GM12878 (cell line): ENCODE measurements around the gene SMG6. TPM values are rescaled to one million over a fixed set of nuclear protein-coding genes. Genes with fewer than 3 reads are reported as not detected.

Source experiments
- ATAC-seq: fragments of 200-7000 bp; cut with Tn5 transposase; 3 replicates; pipeline ENCODE4 v1.9.1; 2020; ENCODE audit warnings: mild to moderate bottlenecking, moderate library complexity
- BruUV-seq: library from RNA; stranded (reverse); fragments of 400-500 nt; replicated peaks from 2 replicates; lab custom pipeline; 2021; lab: Mats Ljungman, UMichigan
- CTCF ChIA-PET: fragments of 300-600 bp; sonication (Branson Sonifier 250); formaldehyde crosslinking; extraction: SDS; loops from one replicate; lab custom pipeline; 2021; ENCODE audit warnings: inconsistent platforms; lab: Yijun Ruan, JAX
- POLR2A ChIA-PET: fragments of 350-600 bp; formaldehyde crosslinking; extraction: SDS; loops from one replicate; lab custom pipeline; 2021; ENCODE audit warnings: inconsistent platforms; lab: Charles Lee
- RAD21 ChIA-PET: fragments of 300-600 bp; sonication (Branson Sonifier 250); formaldehyde crosslinking; loops from one replicate; lab custom pipeline; 2023; ENCODE audit warnings: antibody characterized with exemption; ENCODE audit not compliant: unreplicated experiment; lab: Charles Lee
- SMC1A ChIA-PET: fragments of 300-600 bp; sonication (Branson Sonifier 250); formaldehyde crosslinking; loops from one replicate; lab custom pipeline; 2023; ENCODE audit not compliant: unreplicated experiment, uncharacterized antibody; lab: Charles Lee
- DNase-seq: peaks from one replicate; pipeline ENCODE4 v3.0.0-alpha.2; 2011; ENCODE audit warnings: low read depth, low spot score
- FAIRE-seq: peaks from 3 replicates; lab custom pipeline; 2011; peaks lifted over from hg19 to GRCh38; lab: Jason Lieb, UNC
- H2AFZ ChIP-seq: 2 replicates; pipeline ENCODE4 v1.6.0; 2011; ENCODE audit warnings: low read depth, low read length, control low read depth; ENCODE audit not compliant: control insufficient read depth
- H3K27ac ChIP-seq: 2 replicates; pipeline ENCODE4 v1.5.1; 2011; ENCODE audit warnings: control low read depth; ENCODE audit not compliant: control insufficient read depth, insufficient read depth
- H3K27me3 ChIP-seq, 2 experiments: replicated peaks in 1 of 2; 2 replicates each; pipeline versions ENCODE4 v1.6.0 to v1.6.1; 2011; ENCODE audit warnings: low read length in 1 of 2; ENCODE audit not compliant: control insufficient read depth in 2 of 2, insufficient read depth in 2 of 2
- H3K36me3 ChIP-seq, 2 experiments: 2 replicates each; pipeline ENCODE4 v1.5.1; 2011; ENCODE audit warnings: low read length in 1 of 2; ENCODE audit not compliant: control insufficient read depth in 2 of 2, insufficient read depth in 2 of 2
- H3K4me1 ChIP-seq: 2 replicates; pipeline ENCODE4 v1.6.1; 2011; ENCODE audit warnings: mild to moderate bottlenecking, low read length, moderate library complexity, mixed read lengths; ENCODE audit not compliant: control insufficient read depth, insufficient read depth
- H3K4me2 ChIP-seq: 2 replicates; pipeline ENCODE4 v1.6.0; 2011; ENCODE audit warnings: control low read depth; ENCODE audit not compliant: control insufficient read depth, insufficient read depth
- H3K4me3 ChIP-seq: fragments of 200-600 bp; sonication (generic); 2 replicates; pipeline ENCODE4 v1.5.1; 2016
- H3K79me2 ChIP-seq: 2 replicates; pipeline ENCODE4 v1.6.0; 2011; ENCODE audit warnings: low read length; ENCODE audit not compliant: control insufficient read depth, insufficient read depth
- H3K9ac ChIP-seq: 2 replicates; pipeline ENCODE4 v1.8.0; 2011; ENCODE audit warnings: low read length, control low read depth, mixed read lengths; ENCODE audit not compliant: control insufficient read depth, insufficient read depth
- H3K9me3 ChIP-seq: replicated peaks from 3 replicates; pipeline ENCODE4 v1.5.1; 2011; ENCODE audit warnings: mild to moderate bottlenecking, low read length; ENCODE audit not compliant: control insufficient read depth, insufficient read depth
- H4K20me1 ChIP-seq: 2 replicates; pipeline ENCODE4 v1.6.0; 2011; ENCODE audit not compliant: control insufficient read depth, insufficient read depth
- ATF3 ChIP-seq: IDR thresholded peaks from 2 replicates; pipeline ENCODE4 v1.6.1; 2011; ENCODE audit warnings: low read depth, mild to moderate bottlenecking, low read length, moderate library complexity, borderline replicate concordance; ENCODE audit errors: extremely low read depth
- DPF2 ChIP-seq: fragments of 450-650 bp; IDR thresholded peaks from 2 replicates; pipeline ENCODE4 v1.6.1; 2017; ENCODE audit warnings: mild to moderate bottlenecking
- E2F8 ChIP-seq: fragments of 450-650 bp; IDR thresholded peaks from 2 replicates; pipeline ENCODE4 v1.6.1; 2018; ENCODE audit warnings: mild to moderate bottlenecking, low read depth, moderate library complexity; ENCODE audit not compliant: partially characterized antibody
- EED ChIP-seq: sonication (generic); IDR thresholded peaks from 2 replicates; pipeline ENCODE4 v1.6.1; 2016; ENCODE audit warnings: antibody characterized with exemption, low read depth
- LARP7 ChIP-seq: fragments of 450-650 bp; IDR thresholded peaks from 2 replicates; pipeline ENCODE4 v1.6.1; 2017; ENCODE audit warnings: mild to moderate bottlenecking
- MYB ChIP-seq: fragments of 150-350 bp; IDR thresholded peaks from 2 replicates; pipeline ENCODE4 v1.6.1; 2014; ENCODE audit warnings: mild to moderate bottlenecking, low read depth, low read length, borderline replicate concordance
- NBN ChIP-seq: fragments of 450-650 bp; IDR thresholded peaks from 2 replicates; pipeline ENCODE4 v1.6.1; 2016
- NFYA ChIP-seq: IDR thresholded peaks from 2 replicates; pipeline ENCODE4 v1.6.1; 2011; ENCODE audit warnings: low read depth, mild to moderate bottlenecking, low read length, improper control_type of control experiment, borderline replicate concordance
- NR2C2 ChIP-seq: IDR thresholded peaks from 2 replicates; pipeline ENCODE4 v1.6.1; 2011; ENCODE audit warnings: borderline replicate concordance, low read depth; ENCODE audit not compliant: control insufficient read depth, insufficient read length
- RAD21 ChIP-seq: IDR thresholded peaks from 2 replicates; pipeline ENCODE4 v1.6.1; 2011; ENCODE audit warnings: mild to moderate bottlenecking, low read depth, low read length, moderate library complexity; ENCODE audit not compliant: insufficient read depth
- SMARCA5 ChIP-seq: fragments of 450-650 bp; IDR thresholded peaks from 2 replicates; pipeline ENCODE4 v1.6.1; 2017; ENCODE audit warnings: mild to moderate bottlenecking
- STAT3 ChIP-seq: IDR thresholded peaks from 2 replicates; pipeline ENCODE4 v1.6.1; 2011; ENCODE audit warnings: low read depth, low read length, improper control_type of control experiment
- SUPT20H ChIP-seq: IDR thresholded peaks from 2 replicates; pipeline ENCODE4 v1.6.1; 2011; ENCODE audit warnings: low read depth, mild to moderate bottlenecking, low read length, moderate library complexity, borderline replicate concordance; ENCODE audit not compliant: control insufficient read depth
- SUZ12 ChIP-seq: fragments of 200-600 bp; sonication (generic); IDR thresholded peaks from one replicate; pipeline ENCODE4 v1.6.1; 2018; ENCODE audit warnings: antibody characterized with exemption, mild to moderate bottlenecking; ENCODE audit not compliant: unreplicated experiment
- WGBS: methylation state at CpG from one replicate; pipeline ENCODE4 v1.1.6; 2016; ENCODE audit warnings: low lambda C conversion rate; ENCODE audit not compliant: insufficient replicate concordance, insufficient coverage; ENCODE audit errors: missing lambda C conversion rate; 5-methylcytosine and 5-hydroxymethylcytosine counted together
- in situ Hi-C: fragments of 300-500 bp; cut with MboI; formaldehyde crosslinking; loops from 9 replicates; pipeline ENCODE4 v1.14.3; 2018; ENCODE audit warnings: mixed read lengths
- intact Hi-C: fragments of 100-400 bp; cut with micrococcal nuclease; formaldehyde crosslinking; loops from one replicate; pipeline ENCODE4 v1.14.2; 2022; ENCODE audit not compliant: unreplicated experiment
- polyA plus RNA-seq, 11 experiments: library from polyadenylated mRNA; depleted of rRNA in 4 of 11; unstranded in 6 of 11; stranded (reverse) in 5 of 11; fragments of >200 nt; fragmentation: Nextera tagmentation in 4 of 11; fragmentation: Illumina TruSeq in 1 of 11; extraction: Ambion mirVana in 4 of 11; extraction: Trizol in 1 of 11; gene quantifications; 1 replicate in 1 of 11; 2 replicates in 10 of 11; pipeline versions ENCODE4 v1.2.1 to v1.2.3, GENCODE V29; 2011 to 2016; ENCODE audit warnings: inconsistent platforms in 2 of 11, missing spikeins in 2 of 11, low read depth in 1 of 11
- total RNA-seq, 4 experiments: library from RNA; depleted of rRNA in 3 of 4; stranded (reverse); fragments of >200 nt in 3 of 4; fragmentation: Illumina TruSeq in 1 of 4; extraction: Trizol in 1 of 4; gene quantifications; 2 replicates each; pipeline versions ENCODE4 v1.2.1 to v1.2.3, GENCODE V29; 2013 to 2021

The SMG6 gene
- total and polyA plus RNA-seq, 10 of the 15 experiments (the other 5 are each of a cell fraction or from before 2014, with no cell fraction given), result 0.58 to 28.7 (median 15.7) TPM

DNA sequence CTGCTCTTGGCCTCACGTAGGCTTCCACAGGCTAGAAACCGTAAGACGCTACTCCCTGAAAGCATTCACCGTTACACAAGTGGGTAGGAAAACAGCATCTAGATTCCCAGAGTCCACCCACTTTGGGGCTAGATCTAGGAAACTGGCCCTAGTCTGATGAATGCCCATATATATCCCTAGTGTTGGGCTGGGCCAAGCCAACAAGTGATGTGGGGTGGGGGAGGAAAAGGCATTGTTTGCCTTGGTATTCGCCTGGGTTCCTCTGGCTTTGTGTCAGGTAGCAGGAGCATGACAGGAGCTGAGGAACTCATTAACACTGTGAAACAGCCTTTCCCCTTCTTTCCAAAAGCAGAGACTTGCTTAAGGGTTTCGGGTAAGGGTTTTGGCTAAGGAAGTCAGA lies 112.4 kb downstream of the SMG6 start:
- ChIA-PET RAD21 (interaction anchor here (1.6 kb wide), 1 partner anchor 54 kb away, joined by 5 read pairs; no protein-coding TSS in a partner anchor), CTCF (interaction anchor here (2.3 kb wide), 1 partner anchor 54 kb away, joined by 7 read pairs; no protein-coding TSS in a partner anchor), SMC1A (interaction anchor here (1.1 kb wide), 1 partner anchor 13 kb away, joined by 3 read pairs; no protein-coding TSS in a partner anchor), POLR2A (interaction anchor here (1.6 kb wide), 1 partner anchor 23 kb away, joined by 4 read pairs; no protein-coding TSS in a partner anchor)
- TF ChIP-seq LARP7 (no peak), MYB (no peak), SUPT20H (no peak), NFYA (no peak), EED (no peak), E2F8 (no peak), NR2C2 (no peak), STAT3 (no peak), SUZ12 (no peak), ATF3 (no peak), RAD21 (no peak), NBN (no peak), DPF2 (no peak), SMARCA5 (no peak)
- in situ Hi-C loops, result no loop called here
- Histone ChIP-seq H3K36me3 (peaks cover 13 to 27% of the 10 kb centered on the region in 2 experiments), H3K27ac (no peak overlapping the region), H3K27me3 (no peaks in the 10 kb centered on the region), H3K79me2 (peaks cover 4% of the 10 kb centered on the region), H4K20me1 (no peaks in the 10 kb centered on the region), H3K9me3 (no peaks in the 10 kb centered on the region; the same call in 2 of the 3 replicates), H2AFZ (no peak overlapping the region), H3K4me3 (no peak overlapping the region), H3K9ac (no peak overlapping the region), H3K4me2 (no peak overlapping the region), H3K4me1 (peaks cover 31% of the 10 kb centered on the region)
- ATAC-seq (no peak), FAIRE-seq (no peak), DNase-seq (no peak)
- WGBS, result 97% methylated on average over 6 of the region's 6 CpGs
- BruUV-seq, result no TSS peak
- intact Hi-C loops, result loop anchor here (5.0 kb wide), 1 partner anchor 51 kb away; no protein-coding TSS in a partner anchor
